ENCODE results near the gene CCPG1. TPM values are rescaled to one million over a fixed set of nuclear protein-coding genes. Genes with fewer than 3 reads are reported as not detected.
"Not testable (repeated sequence)": the region's sequence is repeated elsewhere in the genome, so short reads cannot be mapped to it uniquely, and the experiment has no call there.

The CCPG1 gene
- total and polyA plus RNA-seq, 2 donors (not counting 1 experiment from before 2014, with no cell fraction given) = 50.0 to 64.6 TPM

GRCh38 chr15:55420171-55420866 lies 12.2 kb upstream of the CCPG1 start:
- no peak for DNase-seq (ENCODE audit: low read depth in 2 of 2)
- H3K9ac ChIP-seq (ENCODE audit: insufficient read depth, low read length) = no peak overlapping the region
- no peaks in the 10 kb centered on the region for H3K4me1 ChIP-seq (ENCODE audit: control insufficient read depth, extremely low read depth, insufficient read depth, low read length)
- no peak overlapping the region for H3K27ac ChIP-seq (ENCODE audit: insufficient read depth, low read length)
- no peaks in the 10 kb centered on the region for H3K27me3 ChIP-seq (ENCODE audit: control insufficient read depth, insufficient read depth, low read length)
- no peaks in the 10 kb centered on the region for H3K36me3 ChIP-seq (ENCODE audit: control insufficient read depth, insufficient read depth, low read length)
- no peak overlapping the region for H3K4me2 ChIP-seq (ENCODE audit: extremely low read depth, insufficient read depth, low read length)
- H3K4me3 ChIP-seq (replicated peaks in 1 of 4; ENCODE audit: control extremely low read depth in 1 of 4, insufficient read depth in 1 of 4, low read depth in 3 of 4, low read length in 4 of 4) = no peak overlapping the region
- H3K79me2 ChIP-seq (ENCODE audit: control insufficient read depth, insufficient read depth, low read length) = no peaks in the 10 kb centered on the region
- TF ChIP-seq EZH2 (IDR thresholded peaks at IDR 0.05; ENCODE audit: low read length, missing control alignments) = no peak
- TF ChIP-seq, protein P1, sequence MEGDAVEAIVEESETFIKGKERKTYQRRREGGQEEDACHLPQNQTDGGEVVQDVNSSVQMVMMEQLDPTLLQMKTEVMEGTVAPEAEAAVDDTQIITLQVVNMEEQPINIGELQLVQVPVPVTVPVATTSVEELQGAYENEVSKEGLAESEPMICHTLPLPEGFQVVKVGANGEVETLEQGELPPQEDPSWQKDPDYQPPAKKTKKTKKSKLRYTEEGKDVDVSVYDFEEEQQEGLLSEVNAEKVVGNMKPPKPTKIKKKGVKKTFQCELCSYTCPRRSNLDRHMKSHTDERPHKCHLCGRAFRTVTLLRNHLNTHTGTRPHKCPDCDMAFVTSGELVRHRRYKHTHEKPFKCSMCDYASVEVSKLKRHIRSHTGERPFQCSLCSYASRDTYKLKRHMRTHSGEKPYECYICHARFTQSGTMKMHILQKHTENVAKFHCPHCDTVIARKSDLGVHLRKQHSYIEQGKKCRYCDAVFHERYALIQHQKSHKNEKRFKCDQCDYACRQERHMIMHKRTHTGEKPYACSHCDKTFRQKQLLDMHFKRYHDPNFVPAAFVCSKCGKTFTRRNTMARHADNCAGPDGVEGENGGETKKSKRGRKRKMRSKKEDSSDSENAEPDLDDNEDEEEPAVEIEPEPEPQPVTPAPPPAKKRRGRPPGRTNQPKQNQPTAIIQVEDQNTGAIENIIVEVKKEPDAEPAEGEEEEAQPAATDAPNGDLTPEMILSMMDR (conservative IDR thresholded peaks at IDR 0.05 in 1 of 2, IDR thresholded peaks at IDR 0.05 in 1 of 2; ENCODE audit: low read depth in 1 of 2, low read length in 2 of 2) = no peak
- no peaks in the 10 kb centered on the region for H4K20me1 ChIP-seq (ENCODE audit: control insufficient read depth, extremely low read depth, insufficient read depth, low read length)
- H2AFZ ChIP-seq (ENCODE audit: low read length) = no peak overlapping the region
- H3K9me3 ChIP-seq (ENCODE audit: control insufficient read depth, insufficient read depth, low read depth, low read length) = no peaks in the 10 kb centered on the region

GRCh38 chr15:55417678-55418077 lies 9.5 kb upstream of the CCPG1 start:
- H3K27me3 ChIP-seq (ENCODE audit: control insufficient read depth, insufficient read depth, low read length); H3K27ac ChIP-seq (ENCODE audit: insufficient read depth, low read length); H3K9ac ChIP-seq (ENCODE audit: insufficient read depth, low read length); H2AFZ ChIP-seq (ENCODE audit: low read length); H3K4me2 ChIP-seq (ENCODE audit: extremely low read depth, insufficient read depth, low read length); DNase-seq (ENCODE audit: low read depth in 2 of 2); H3K9me3 ChIP-seq (ENCODE audit: control insufficient read depth, insufficient read depth, low read depth, low read length); H3K4me3 ChIP-seq (replicated peaks in 1 of 4; ENCODE audit: control extremely low read depth in 1 of 4, insufficient read depth in 1 of 4, low read depth in 3 of 4, low read length in 4 of 4); H3K4me1 ChIP-seq (ENCODE audit: control insufficient read depth, extremely low read depth, insufficient read depth, low read length); H3K36me3 ChIP-seq (ENCODE audit: control insufficient read depth, insufficient read depth, low read length); H4K20me1 ChIP-seq (ENCODE audit: control insufficient read depth, extremely low read depth, insufficient read depth, low read length); H3K79me2 ChIP-seq (ENCODE audit: control insufficient read depth, insufficient read depth, low read length): not testable (repeated sequence)

DNA sequence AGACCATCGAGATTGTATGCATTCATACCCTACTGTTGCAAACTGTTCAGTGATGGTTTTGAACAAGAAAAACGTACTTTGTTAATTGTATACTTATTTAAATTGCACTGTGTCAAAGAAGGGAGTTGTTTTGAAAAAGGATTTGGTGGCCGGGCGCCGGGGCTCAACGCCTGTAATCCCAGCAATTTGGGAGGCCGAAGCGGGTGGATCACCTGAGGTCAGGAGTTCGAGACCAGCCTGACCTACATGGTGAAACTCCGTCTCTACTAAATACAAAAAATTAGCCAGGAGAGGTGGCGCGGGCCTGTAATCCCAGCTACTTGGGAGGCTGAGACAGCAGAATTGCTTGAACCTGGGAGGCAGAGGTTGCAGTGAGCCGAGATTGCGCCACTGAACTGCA lies 817 bp upstream of the CCPG1 start:
- H3K27ac ChIP-seq (ENCODE audit: insufficient read depth, low read length) = peak overlapping the region; percentile 60
- not testable (repeated sequence) for H3K27me3 ChIP-seq (ENCODE audit: control insufficient read depth, insufficient read depth, low read length); H3K4me1 ChIP-seq (ENCODE audit: control insufficient read depth, extremely low read depth, insufficient read depth, low read length); DNase-seq (ENCODE audit: low read depth in 2 of 2); H4K20me1 ChIP-seq (ENCODE audit: control insufficient read depth, extremely low read depth, insufficient read depth, low read length); H3K36me3 ChIP-seq (ENCODE audit: control insufficient read depth, insufficient read depth, low read length); H3K79me2 ChIP-seq (ENCODE audit: control insufficient read depth, insufficient read depth, low read length); H3K9me3 ChIP-seq (ENCODE audit: control insufficient read depth, insufficient read depth, low read depth, low read length)
- H3K4me2 ChIP-seq (ENCODE audit: extremely low read depth, insufficient read depth, low read length) = peak overlapping the region; percentile 89
- peak overlapping the region; percentile 74 for H2AFZ ChIP-seq (ENCODE audit: low read length)
- H3K9ac ChIP-seq (ENCODE audit: insufficient read depth, low read length) = peak overlapping the region; percentile 41
- peak overlapping the region; percentile 44 to 90 (median 66) for H3K4me3 ChIP-seq (replicated peaks in 1 of 4; ENCODE audit: control extremely low read depth in 1 of 4, insufficient read depth in 1 of 4, low read depth in 3 of 4, low read length in 4 of 4)

DNA sequence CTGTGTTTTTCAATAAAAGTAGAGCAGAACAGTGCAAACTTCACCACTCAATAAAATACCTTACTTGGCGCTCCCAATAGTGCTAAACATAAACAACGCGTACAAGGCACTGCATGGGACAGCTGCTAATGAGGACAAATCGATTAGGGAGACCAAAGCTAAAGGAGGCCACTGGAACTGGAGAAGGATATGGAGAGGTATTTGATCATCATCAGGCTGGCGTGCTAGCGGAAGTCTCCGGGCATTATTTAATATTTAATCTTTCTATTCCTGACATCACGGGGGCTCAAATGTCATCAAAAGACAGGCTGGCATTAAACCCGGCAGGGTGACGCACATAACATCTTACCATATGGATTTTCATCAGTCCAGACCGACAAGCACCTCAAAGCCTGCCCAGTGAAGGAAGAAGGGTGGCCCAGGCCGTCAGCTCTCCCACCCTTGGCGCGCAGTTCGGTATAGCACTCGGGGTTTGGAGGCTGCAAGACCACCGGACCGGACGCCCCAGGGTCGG lies 604 bp downstream of the CCPG1 start:
- peak in 1 of 2 donors; percentile 34 for DNase-seq (ENCODE audit: low read depth in 2 of 2)
- Histone ChIP-seq H3K27me3 (ENCODE audit: control insufficient read depth, insufficient read depth, low read length) (no peaks in the 10 kb centered on the region), H3K9me3 (ENCODE audit: control insufficient read depth, insufficient read depth, low read depth, low read length) (no peaks in the 10 kb centered on the region), H3K4me2 (ENCODE audit: extremely low read depth, insufficient read depth, low read length) (peak overlapping the region; percentile 90), H3K27ac (ENCODE audit: insufficient read depth, low read length) (peak overlapping the region; percentile 95), H2AFZ (ENCODE audit: low read length) (peak overlapping the region; percentile 97), H3K4me3 (replicated peaks in 1 of 4; ENCODE audit: control extremely low read depth in 1 of 4, insufficient read depth in 1 of 4, low read depth in 3 of 4, low read length in 4 of 4) (peak overlapping the region; percentile 85 to 96 (median 88)), H4K20me1 (ENCODE audit: control insufficient read depth, extremely low read depth, insufficient read depth, low read length) (no peaks in the 10 kb centered on the region), H3K36me3 (ENCODE audit: control insufficient read depth, insufficient read depth, low read length) (no peaks in the 10 kb centered on the region), H3K9ac (ENCODE audit: insufficient read depth, low read length) (peak overlapping the region; percentile 81), H3K79me2 (ENCODE audit: control insufficient read depth, insufficient read depth, low read length) (peaks cover 1% of the 10 kb centered on the region), H3K4me1 (ENCODE audit: control insufficient read depth, extremely low read depth, insufficient read depth, low read length) (no peaks in the 10 kb centered on the region)
- TF ChIP-seq, protein P1 (conservative IDR thresholded peaks at IDR 0.05 in 1 of 2, IDR thresholded peaks at IDR 0.05 in 1 of 2; ENCODE audit: low read depth in 1 of 2, low read length in 2 of 2) = no peak
- no peak for TF ChIP-seq EZH2 (IDR thresholded peaks at IDR 0.05; ENCODE audit: low read length, missing control alignments)

All from fibroblast of lung (primary cell).